HG03064 (cell line): ENCODE measurements around the gene ACOX3.
"Not testable (repeated sequence)": the region's sequence is repeated elsewhere in the genome, so short reads cannot be mapped to it uniquely, and the experiment has no call there.

Experiments
- ATAC-seq: cut with Tn5 transposase; IDR thresholded peaks from one replicate; pipeline ENCODE4 v1.9.1; 2021; ENCODE audit warnings: low read depth; ENCODE audit not compliant: unreplicated experiment

The ACOX3 gene

DNA sequence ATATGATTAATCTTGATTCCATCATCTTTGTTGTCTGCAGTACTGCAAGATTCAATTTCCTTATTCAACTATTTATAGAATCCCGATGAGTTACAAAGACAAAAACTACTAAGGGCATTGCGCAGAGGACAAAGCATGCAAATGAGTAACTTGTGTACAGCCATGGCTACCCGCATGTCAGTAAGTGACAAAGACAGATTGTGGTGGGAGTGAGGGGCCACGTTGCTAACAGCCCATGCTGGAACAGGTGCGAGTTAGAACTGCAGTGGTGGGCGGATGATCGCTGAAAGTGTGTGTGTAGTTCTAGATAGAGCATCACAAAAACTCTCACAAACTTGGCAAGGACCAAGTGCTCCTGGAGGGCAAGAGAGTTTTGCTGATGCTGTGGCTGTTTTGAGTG, 49.5 kb downstream of the ACOX3 start:
- ATAC-seq, result no peak

DNA sequence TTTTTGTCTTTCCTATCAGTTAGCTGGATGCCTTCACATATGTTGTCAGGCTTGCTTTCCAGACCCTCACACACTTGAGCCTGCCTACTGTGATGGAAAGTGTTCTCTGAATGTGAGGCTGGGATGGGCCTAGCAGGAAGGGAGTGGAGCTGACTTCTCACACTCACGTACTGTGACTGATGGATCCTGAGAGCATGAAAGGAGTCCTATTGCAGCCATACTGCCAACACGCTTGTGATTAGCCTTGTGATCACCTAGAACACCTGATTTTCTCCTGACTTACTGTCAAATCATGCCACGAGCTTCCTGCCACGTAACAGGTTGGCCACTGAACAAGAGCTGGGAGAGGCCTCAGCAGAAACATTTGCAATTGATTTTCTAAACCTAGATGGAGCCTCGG, 49.9 kb downstream of the ACOX3 start:
- ATAC-seq, result no peak

DNA sequence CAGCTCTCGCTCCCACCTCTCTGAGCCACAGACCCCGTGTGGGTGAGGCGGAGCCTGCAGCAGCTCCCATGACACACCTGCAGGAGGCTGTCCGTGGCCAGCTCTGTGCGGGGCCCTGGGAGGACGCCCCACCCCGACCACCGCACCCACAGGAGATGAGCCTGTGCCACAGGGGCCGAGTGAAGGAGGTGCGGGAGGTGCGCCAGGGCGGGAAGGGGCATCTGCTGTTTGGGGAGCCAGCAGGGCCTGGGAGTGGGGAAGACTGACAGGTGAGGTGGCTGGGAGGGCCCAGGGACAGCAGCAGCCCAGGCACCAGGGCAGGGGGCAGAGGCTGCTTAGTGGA, 52.0 kb downstream of the ACOX3 start:
- no peak for ATAC-seq

DNA sequence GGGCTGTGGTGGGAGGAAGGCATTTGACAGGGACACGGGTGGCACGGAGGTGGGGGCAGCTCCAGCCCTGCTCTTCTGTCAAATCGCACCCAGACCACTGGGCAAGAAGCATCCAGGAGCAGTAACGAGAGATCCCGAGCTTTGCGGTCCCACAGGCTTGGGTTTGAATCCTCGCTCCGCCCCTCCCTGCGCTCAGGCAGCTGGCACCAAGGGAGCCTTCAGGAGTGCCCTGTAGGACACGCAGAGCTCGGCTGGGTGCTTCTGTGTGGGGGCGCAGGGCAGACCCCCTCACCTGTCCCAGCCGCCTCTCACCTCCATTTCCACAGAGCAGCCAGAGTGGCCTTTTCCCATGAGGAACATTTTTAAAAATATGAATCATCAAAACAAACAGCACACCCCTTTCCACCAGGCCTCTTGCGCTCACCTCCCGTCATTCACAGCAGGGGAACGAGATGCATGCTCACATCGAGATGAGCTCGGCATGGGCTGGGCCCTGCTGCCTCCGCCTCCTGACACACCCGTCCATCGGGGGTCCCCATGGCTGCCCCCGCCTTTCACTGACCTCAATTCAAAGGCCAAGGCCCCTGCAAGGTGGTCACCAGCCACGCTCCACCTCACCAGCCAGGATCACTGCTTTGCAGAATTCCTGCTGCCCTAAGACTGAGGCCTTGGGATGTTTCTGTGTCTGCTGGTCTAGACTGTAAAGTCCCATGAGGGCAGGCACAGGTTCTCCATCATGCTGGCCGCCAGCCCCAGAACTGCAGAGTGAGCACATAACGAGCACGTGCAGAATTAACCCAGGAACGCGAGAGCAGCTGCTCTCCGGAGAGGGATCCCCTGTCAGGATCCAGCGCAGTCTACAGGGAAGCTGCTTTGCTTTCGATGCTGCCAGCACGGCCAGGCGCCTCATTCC, 52.7 kb downstream of the ACOX3 start:
- ATAC-seq, result no peak

DNA sequence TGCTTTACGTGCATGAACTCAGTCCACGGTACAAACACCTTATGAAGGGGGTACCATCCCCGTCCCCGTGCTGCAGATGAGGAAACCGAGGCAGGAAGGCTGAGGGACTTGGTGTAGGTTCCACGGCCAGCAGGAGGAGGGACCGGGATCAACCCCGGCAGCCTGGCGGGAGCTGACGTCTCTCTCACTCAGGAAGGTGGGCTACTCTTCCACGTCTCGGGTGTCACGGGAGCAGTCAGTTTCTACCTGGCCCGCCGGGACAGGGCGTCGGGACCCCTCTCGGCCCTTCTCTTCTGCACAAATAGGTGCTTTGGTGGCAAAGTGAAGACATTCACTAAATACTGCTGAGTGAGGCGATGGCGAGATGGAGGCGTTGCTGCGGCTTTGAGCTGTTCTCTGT, 53.3 kb downstream of the ACOX3 start:
- ATAC-seq, result no peak

DNA sequence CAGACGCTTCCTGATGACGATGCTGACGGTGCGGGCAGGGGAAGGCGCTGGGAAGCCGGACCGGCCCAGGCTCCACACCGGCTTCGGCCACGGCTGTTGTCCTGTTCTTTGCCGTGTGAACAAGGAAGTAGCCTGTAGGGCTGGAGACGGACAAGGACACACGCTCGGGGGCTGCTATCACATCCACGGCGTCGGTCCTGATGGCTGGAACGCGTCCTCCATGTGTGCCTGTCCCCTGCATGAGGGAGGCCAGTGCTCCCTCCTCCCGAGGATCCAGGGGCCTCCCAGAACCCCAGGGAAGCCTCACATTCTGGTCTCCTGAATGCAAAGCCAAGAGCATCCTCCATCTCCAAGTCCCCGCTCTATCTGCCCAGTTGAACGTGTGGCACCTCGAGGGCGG, 53.8 kb downstream of the ACOX3 start:
- no peak for ATAC-seq

DNA sequence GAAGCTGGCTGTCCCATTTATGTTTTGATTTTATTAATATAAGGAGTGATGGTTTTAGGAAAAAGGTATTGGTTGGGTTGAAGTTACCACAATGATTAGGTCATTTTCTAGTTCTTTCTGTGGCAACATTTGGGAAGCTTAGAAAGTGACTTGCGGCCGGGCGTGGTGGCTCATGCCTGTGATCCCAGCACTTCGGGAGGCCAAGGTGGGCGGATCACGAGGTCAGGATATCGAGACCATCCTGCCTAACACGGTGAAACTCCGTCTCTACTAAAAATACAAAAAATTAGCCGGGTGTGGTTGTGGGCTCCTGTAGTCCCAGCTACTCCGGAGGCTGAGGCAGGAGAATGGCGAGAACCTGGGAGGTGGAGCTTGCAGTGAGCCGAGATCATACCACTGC, 54.4 kb downstream of the ACOX3 start:
- not testable (repeated sequence) for ATAC-seq

DNA sequence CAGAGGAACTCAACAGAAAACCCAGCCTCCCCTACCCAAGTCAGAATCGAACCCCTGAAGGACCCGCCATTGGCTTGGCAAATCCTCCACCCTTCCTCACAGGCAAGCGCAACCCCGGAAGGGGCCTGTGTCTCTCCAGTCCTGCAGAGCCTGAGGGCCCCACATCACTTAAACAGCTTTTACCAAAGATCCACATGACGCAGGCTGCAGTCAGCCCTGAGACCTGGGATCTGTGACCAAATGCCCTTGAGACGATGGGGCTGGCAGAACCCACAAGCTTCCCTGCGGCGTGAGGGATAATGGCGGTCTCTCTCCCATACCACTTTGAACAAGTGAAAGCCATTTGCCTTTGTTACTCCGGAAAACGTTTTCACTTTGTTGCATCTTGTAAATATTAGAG, 54.9 kb downstream of the ACOX3 start:
- no peak for ATAC-seq

DNA sequence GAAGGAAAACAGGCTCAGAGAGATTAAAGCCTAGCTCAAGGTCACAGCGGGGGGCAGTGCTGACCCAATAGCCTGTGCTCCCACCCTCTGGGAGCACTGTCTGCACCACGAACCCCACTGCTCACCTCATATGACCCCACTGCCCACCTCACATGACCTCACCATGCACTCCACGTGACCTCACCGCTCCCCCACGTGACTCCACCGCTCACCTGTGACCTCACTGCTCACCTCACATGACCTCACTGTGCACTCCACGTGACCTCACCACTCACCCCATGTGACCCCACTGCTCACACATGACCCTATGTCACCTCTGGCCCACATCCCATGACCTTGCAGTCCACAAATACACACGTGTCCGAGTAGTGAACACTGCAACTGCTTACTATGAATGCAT, 55.4 kb downstream of the ACOX3 start:
- ATAC-seq, result no peak

DNA sequence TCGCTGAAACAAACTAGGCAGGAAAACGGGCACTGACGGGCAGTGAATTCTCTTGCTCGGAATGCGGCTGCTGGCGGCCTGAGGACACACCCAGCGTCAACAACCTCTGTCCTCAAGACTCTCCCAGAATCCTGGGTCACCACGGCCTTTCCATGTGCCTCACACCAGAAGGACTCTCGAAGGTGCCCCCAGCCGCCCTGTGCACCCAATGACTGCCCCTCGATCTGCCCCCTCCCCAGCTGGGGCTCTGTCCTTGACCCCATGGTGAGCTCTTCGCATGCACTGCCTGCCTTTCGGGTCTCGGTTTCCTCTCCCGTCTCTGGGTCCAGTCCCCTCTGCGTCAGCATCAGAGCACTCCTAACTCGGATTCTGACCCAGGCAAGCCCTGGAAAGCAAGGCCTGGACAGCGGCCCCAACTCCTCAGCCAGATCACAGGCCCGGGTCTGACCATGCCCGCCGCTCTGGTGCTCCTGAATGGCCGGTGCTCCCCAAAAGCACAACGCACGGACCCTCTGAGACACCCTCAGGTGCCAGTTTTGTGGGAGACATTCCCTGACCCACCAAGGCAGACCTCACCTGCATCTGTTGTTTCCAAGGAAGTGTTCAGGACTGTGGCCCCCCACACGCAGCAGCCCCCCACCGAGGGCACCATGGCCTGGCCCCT, 56.0 kb downstream of the ACOX3 start:
- ATAC-seq, result no peak

DNA sequence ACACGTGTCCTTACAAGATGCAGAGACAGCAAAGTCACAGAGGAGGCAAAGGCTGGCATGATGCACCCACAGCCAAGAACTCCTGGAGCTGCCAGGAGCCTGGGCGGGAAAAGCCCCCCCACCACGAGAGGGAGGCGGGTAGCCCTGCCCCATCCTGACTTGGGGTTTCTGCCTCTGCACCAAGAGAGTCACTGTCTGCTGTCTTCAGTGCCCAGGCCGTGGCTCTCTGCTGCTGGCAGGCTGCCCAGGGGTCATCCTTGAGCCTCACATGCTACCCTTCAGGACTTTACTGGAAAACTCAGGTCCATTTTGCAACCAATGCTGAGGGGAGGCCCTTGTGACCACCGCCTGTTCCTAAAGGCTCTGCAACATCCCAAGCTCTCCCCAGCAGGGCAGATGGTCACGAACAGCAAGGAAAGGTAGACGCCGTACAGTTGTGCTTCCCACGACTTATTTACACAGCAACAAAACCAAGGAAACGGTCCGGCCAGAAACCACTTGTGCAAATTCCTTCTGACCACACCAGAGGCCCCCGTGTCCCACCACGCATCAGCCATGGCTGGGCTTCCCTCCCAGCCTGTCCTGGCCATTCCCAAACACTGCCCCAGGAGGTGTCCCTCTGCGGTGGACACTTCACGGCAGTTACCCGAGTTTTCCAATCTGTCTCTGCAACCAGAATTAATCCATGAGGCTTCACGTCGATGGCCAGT, 56.9 kb downstream of the ACOX3 start:
- no peak for ATAC-seq

DNA sequence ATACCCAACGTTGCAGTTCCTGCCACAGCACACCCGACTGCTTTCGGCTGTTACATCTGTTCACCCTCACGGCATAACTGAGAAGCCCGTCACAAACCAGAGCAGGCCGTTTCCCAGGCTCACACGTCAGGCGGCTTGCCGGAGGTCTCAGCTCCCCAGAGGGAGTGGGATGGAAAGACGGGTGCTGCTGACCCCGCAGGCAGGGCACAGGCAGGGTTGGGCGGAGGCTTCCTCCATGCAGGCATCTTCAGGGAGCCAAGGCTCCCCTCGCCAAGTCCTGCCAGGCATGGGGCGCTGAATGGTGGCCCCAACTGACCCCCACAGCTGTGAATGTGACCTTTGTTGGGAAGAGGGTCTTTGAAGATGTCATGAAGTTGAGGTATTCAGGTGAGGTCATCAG, 57.5 kb downstream of the ACOX3 start:
- no peak for ATAC-seq

DNA sequence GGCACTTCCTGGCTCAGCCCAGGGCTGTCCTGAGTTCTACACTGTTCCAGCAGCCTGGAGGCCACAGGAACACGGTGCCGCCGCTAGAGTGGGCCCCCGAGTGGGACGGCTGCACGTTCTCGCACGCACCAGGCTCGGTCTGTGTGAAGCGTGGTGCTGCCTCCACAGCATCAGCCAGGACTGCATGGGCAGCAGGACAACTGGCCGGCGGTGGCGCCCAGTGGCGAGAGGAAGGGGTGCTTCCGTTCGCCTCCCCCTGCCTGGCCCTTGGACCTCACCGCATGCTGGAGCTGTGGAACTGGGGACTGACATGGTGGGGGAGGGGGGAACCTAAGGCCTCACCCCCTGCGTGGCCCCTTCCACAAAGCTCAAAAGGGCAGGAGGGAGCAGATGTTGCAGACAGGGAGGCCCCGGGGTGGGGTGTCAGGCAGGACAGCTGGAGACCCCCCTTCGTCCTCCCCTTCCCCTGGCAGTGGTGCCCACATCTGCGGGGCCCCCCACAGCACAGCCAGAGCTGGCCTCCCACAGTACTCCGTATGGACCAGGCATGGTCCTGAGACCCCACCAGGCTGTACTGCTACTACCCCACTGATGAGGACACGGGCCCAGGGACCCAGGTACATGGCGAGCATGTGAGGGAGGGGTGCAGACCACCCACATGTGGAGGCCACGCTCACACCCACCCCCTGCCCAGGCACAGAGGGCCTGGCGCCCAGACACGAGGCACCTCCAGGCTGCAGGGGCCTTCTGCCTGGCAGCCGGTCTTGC, 58.5 kb downstream of the ACOX3 start:
- ATAC-seq, result no peak

DNA sequence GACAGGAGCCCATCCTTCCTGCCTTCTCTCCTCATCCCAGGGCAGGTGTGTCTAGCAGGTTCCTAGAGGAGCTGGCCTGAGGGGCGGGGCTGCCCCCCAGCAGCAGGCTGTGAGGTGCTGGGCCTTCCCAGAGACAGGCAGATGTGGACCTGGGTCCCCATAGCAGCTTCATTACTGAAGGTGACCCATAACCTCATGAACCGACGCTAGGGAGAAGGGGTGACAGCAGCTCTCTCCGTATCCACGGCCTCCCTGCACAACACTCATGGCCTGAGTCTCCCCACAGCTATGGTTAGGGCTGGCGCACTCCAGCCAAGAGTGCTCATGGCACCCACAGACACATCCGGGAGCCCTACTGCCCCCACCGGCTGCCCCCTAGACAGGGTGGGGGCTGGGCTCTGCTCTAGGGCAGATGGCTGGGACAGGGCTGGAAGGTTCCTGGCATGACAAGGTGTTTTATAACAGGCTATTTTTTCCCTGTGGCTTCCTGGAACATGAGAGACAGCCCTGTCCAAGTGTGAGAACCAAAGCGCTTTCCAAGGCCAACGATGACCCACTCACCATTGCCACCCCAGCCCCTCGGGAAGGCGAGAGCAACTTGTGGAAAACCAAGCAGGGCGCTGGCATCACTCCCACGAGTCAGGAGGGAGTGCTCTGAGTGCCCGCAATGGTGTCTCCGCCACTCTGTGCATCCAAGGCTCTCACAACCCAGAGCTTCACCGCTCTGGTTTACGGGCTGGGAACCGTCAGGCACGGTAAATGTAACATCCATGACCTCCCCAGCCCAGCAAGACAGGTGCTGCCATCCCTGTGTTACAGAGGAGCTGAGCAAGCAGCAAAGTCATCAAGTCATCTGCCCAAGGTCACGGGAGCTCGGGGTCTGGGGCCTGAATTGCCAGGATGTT, 59.8 kb downstream of the ACOX3 start:
- ATAC-seq, result no peak

DNA sequence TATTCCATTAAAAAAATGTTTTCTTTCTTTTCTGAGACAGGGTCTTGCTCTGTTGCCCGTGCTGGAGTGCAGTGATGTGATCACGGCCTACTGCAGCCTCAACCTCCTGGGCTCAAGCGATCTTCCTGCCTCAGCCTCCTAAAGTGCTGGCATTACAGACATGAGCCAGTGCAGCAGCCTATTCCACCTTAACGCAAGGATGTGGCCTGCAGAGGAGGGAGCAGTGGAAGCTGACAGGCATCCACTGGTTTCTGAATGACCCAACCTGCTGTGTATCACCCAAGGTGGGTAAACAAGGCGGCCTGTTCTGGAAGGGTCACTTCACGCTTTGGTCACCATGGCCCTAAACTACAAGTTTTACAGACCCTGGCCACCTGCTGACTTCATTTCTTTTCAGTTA, 60.8 kb downstream of the ACOX3 start:
- ATAC-seq, result no peak

DNA sequence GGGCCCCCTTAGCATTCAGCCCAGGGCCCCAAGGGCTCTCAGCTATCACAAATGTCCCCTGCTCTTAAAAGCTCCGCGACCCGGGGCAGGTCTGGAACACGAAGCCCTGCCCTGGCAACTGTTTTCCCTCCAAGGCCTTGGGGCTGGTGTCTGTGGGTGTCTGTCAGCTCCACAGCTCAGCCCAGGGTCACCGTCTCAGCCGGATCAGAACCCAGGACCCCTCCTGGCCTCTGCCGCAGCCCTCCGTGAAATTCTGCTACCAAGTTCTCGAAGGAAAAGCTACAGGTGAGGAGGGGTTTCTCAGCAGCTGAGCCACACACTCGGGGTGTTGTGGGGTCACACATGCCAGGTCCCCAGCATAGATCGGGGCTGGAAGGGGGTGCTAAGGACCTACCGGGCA, 61.2 kb downstream of the ACOX3 start:
- ATAC-seq, result no peak

DNA sequence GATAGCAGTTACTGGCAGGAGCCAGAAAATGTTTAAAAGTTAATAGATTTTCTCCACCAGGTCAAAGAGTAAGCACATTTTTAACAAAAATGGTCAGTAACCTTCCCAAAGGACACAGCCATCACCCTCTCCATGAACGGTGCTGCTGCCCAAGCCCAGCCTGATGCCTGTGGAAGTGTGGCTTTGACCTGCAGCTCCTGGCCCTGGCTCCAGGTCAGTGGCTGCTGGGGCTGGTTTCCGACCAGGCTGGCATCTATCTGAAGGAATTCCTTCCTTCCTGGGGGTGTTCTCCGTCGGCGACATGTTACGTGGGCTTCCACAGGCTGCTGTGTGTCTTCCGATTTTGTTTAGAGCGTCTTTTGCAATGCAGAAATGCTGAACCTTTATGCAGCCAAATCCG, 61.7 kb downstream of the ACOX3 start:
- no peak for ATAC-seq

DNA sequence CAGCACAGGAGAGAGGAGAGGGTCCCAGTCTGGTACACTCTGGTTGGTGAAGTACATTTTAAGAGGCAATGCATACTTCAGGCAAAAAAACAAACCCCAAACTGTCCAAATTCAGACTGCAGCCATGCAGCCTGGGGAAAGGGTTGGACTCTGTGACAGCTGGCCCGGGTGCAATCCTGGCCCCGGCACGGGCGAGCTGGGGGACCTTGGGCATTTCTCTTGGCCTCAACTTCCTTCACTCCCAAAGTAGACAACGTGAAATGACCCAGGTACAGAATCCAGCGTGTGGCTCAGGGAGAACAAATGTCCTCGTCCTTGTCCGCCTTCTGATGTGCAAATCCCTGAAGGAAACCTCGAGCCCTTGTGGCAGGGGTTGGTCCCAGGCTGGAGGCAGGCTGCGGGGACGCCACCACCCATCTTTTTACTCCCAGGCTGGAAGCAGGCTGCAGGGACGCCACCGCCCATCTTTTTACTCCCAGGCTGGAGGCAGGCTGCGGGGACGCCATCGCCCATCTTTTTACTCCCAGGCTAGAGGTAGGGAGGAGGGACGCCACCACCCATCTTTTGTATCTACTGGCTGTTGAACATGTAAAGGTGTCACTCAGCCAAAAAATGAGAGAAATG, 62.3 kb downstream of the ACOX3 start:
- ATAC-seq, result no peak
